Stimulated activated CD4-positive, alpha-beta T cell treated with anti-CD3 and anti-CD28 coated beads, Interleukin-15, amount 100 ng/mL, for 1 hour (primary cell): ENCODE measurements around the gene RAC2.

Source experiments
- DNase-seq, 2 donors: peaks; one replicate each; pipeline ENCODE4 v3.0.0-alpha.2; 2020; ENCODE audit warnings: low read depth in 1 of 2, low spot score in 1 of 2

RAC2 gene

DNA sequence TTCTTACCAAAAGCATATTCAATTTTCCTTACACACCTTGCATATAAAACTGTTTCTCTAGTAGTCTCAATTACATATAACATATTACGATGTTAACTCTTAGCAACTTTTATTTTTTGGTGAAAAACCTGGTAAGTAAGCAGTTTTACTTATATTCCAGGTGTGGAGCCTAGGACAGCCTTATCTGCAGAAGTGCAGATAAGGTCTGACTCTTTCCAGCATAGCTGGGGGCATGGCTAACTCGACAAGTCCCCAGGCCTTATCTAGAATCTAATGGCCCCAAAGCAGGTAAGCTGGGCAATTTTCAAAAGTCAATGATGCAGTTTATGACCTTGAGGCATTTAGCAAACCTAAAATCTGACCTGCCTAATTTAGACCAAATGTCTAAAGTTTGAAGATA, 51.9 kb downstream of the RAC2 start:
- DNase-seq = no peak

DNA sequence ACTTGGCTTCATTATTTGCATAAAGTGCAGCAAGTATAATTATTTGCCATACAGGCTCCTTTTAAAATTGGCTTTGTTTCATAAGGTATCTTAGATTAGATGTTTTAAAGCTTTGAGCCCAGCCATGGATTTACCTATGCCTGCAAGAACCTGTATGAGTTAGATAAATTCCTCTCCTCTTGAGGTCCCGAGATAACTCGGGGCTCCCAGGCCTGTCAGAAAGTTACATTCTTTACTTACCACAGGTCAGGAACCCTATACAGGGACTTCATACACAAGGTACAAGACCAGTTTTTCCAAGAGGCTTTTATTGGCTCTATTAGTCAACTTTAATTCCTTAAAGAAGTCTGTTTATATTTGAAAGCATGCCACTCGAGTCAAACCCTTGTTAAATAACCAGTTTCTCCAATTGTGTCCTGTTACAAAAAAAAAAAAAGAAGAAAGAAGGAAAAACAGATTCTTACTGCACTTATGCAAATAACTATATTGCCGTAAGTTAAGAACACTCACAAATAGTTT, 53.7 kb downstream of the RAC2 start:
- no peak for DNase-seq

DNA sequence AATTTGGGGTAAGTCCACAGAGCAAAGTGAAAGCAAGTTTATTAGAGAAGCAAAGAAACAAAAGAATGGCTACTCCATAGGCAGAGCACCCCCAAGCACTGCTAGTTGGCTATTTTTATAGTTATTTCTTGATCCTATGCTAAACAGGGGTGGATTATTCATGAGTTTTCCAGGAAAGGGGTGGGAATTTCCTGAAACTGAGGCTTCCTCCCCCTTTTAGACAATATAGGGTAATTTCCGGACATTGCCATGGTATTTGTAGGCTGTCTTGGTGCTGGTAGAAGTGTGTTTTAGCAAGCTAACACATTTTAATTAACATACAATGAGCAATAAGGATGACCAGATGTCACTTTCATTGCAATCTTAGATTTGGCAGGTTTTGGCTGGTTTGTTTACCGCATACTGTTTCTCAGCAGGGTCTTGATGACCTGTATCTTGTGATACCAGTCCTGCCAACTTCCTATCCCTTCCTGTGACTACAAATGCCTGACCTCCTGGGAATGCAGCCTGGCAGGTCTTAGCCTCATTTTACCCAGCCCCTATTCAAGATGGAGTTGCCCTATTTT, 55.1 kb downstream of the RAC2 start:
- no peak for DNase-seq

DNA sequence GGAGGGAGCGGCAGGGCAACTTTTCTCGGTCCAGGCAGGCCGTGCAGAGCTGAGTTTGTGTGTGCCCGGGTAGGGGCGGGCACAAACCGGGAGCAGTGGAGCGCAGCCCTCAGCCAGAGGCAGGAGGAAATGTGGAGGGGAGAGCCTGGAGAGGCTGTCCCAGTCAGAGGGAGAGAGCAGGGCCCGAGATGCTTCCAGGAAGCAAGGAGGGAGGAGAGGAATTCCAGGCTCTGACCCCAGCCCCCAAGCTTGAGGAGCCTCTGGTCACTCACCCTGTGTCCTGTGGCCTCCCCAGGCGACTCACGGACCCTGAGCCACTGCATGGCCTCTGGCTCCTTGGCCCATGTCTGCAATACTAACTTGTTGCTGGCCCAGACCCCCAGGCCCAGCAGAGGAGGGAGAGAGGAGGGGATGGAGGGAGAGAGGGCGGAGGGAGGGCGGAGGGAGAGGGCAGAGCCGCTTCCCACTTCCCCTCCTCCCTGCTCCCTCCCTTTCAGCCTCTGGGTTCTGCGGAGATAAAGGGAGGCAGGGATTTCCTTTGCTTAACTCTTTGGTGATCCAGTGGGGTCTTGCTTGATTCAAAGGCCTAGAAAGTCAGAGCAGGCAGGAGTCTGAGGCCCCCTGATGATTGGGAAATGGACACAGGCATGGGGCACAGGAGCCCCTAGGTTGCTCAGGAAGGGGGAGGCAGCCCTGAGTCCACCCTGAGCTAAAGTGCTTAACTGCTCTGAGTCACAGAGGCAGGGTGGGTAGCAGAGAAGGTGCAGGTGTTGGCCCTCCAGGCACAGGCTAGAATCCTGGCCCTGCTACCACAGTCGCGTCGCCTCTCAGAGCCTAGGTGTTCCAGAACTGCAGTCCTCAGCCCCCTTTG, 55.9 kb downstream of the RAC2 start, which contains the start of gene C1QTNF6:
Gene C1QTNF6 (minus strand): TSS at position 357 of the 871 bp plus-strand sequence. CDS start 34 bp downstream, at position 323.
- DNase-seq = no peak

DNA sequence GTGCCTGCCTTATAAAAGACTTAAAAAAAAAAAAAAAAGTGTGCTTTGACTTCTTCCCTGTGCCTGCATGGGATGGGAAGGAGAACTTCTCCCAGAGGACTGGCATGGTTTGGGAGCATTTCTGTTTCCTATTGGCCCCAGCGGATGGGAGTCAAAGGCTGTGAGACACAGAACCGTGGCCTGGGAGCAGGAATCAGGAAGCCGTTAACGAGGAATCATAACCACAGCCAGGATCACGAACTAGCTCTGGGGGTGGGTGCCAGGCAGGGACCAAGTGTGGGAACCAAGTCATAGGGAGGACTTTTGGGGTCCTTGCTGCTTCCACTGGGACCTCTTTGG, 56.5 kb downstream of the RAC2 start:
- DNase-seq = no peak

DNA sequence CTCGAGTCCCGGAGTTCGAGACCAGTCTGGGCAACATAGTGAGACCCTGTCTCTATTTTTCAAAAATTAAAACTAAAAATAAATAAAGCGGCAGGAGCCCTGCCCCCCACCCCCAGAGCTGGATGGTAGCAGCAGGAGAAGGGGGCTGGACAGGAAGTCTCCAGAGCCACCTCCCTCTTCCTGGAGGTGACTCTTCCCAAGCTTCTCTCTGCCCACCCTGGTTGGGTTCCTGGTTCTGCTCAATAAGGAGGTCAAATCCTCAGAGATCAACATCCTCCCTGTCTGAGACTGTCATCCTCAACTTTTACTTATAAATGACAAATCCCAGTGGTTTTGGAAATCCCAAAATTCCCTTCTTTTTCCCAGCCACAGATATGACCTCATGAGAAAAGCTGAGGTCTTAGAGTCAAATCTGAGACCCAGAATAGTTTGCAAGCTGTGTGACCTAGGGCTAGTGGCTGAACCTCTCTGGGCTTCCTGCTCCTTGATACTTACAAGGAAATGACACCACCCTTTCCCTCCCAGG, 57.0 kb downstream of the RAC2 start:
- no peak for DNase-seq

DNA sequence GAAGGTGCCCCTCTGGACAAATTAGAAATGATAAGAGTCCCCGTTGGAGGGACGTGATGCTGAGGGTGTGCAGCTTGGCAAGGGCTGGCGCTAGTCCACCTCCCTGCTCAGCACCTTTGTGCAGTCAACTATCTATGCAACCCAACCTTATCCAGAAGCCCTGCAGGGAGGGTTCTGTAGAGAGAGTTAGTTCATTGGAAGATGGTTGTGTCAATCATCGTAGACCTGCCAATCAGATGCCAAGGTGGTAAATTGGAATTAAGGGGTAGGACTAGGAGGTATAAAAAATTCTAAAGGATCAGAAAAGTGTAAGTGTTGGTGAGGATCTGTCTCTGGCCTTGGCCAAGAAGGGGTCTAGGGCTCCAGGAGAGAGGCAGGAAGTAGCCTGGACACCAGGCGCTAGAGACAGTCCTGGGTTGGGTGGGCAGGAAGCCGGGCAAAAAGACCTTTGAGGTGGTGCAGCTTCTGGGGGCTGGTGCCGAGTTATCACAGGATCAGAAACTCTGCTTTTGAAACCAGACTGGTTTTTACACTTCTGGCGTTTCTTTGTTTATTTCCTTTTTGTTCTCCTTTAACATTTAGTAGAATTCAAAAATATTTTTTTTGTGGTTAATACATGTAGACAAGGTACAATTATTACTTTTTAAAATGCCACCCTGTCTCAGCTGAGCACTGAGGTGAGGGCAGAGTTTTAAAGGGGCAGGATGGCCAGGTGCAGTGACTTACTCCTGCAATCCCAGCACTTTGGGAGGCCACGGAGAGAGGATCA, 57.7 kb downstream of the RAC2 start:
- DNase-seq = no peak

DNA sequence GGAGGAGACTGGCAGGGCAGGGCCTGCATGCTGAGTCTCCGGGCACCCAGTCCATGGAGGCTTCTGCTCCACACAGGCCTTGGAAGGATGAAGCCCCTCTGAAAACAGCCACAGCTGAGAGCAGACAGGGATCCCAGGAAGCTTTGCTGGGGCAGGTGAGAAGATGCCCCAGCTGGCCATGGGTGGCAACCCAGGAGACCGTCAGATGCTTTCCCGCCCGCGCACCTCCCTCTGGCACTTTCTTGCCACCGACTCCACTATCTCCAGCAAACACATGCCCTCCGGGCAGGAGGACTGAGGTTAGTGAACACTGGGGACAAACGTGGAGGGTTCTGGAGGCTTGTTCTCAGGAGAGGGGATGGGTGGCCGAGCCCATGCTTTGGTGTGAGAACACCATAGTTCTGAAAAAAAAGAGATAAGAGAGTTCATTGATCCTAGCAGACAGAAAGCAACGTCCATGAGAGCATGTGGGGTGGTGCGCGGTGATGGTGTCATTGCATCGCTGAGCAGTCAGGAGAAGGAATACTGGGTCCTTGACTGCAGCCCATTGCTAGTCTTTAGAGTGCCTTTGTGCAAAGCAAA, 58.3 kb downstream of the RAC2 start:
- no peak for DNase-seq

DNA sequence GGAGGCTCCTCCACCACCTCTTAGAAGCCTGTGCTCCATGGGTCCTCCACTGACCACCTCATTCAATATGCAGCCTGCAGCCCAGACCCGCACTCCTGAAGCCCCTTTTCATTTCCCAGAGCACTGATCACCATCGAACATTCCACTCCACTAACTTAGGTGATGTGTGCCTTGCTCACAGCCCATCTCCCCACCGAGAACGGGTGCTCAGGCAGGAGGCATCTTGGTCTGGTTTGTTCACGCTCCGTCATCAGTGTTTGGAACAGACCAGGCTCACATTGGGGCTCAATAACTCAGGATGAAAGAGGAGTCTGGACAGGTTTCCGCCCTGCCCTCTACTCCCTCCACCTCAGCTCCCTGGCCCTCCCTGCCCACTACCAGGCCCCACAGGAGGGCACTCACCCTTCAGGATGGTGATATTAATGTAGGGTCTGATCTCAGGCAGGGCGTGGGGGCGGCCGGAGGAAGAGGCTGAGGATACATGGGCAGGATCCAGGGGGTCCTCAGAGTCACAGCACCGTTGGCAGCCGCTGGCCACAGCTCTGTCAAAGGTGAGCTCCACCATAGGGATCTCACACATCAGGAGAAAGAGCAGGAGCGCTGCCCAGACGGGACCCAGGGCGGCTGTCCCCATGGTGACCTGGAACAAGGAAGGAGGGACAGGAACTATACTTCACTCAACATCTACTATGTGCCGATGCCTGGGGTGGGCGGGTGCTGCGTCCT, 59.1 kb downstream of the RAC2 start:
- no peak for DNase-seq

DNA sequence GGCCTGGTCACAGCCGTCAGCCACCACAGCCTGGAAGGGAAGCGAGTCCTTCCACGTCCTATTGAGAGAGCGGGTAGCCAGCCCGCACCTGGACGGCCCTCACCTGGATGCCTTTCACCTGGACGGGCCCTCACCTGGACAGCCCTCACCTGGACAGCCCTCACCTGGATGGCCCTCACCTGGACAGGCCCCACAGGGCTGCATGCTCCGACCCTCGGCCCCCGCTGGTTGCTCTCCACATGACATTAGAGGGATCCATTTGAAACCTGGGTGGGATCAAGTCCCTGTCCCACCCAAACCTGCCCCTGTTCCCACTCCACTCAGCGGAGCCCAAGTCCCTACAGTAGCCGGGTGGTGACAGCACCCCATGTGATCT, 59.7 kb downstream of the RAC2 start:
- DNase-seq = no peak

DNA sequence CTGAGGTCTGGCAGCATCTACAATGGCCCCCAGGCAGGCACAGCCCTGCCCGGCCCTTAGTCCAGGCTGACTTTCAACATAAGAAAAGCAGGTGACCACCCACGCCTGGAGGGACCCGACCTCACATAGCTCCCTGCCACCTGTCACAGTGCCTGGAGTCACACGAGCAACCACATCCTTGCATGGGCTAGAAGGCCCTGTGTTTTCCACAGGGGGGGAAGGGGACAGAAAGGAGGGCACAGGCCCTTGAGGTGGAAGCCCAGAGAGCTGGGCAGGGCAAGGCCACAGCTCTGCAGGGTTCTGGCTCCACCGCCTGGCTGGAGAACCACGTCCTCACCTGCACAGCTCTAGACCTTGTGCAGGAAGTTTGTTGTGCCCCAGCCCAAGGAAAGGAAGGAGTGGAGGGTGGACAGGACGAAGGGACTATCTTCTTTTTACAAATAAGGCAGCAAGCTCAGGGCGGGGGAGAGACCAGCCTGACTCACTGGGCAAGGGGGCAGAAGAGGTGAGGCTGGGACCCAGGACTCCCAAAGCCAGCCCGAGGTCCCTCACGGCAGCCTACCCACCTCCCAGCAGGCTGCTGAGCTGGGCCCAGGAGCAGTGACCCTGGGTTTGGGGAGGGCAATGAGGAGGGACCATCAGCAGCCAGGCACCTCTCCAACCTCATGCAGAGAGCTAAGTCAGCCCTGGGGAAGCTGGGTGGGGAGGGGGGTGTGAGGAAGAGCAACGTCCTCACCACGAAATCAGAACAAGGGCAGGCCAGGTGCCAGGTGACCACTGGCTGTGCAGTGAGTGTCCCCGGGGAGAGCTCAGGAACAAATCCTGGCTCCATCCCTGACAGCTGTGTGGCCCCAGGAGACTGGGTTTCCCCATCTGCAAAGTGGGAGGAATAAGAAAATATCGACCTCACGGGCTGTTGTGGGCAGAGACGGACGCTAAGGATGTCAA, 60.4 kb downstream of the RAC2 start:
- DNase-seq = no peak

DNA sequence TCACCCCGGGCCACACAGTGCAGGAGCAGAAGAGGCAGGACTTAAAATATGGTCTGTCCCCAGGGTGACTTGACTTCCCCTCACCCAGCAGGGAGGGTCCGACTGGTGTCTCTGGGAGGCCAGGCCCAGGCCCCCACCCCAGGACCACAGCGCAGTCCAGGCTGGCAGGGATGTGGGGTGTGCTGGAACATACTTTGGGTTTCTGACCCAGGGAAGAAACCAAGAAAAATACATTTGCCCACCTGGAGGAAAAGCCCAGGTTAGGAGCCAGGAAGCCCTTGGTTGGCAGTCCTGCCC, 61.2 kb downstream of the RAC2 start:
- DNase-seq = no peak

DNA sequence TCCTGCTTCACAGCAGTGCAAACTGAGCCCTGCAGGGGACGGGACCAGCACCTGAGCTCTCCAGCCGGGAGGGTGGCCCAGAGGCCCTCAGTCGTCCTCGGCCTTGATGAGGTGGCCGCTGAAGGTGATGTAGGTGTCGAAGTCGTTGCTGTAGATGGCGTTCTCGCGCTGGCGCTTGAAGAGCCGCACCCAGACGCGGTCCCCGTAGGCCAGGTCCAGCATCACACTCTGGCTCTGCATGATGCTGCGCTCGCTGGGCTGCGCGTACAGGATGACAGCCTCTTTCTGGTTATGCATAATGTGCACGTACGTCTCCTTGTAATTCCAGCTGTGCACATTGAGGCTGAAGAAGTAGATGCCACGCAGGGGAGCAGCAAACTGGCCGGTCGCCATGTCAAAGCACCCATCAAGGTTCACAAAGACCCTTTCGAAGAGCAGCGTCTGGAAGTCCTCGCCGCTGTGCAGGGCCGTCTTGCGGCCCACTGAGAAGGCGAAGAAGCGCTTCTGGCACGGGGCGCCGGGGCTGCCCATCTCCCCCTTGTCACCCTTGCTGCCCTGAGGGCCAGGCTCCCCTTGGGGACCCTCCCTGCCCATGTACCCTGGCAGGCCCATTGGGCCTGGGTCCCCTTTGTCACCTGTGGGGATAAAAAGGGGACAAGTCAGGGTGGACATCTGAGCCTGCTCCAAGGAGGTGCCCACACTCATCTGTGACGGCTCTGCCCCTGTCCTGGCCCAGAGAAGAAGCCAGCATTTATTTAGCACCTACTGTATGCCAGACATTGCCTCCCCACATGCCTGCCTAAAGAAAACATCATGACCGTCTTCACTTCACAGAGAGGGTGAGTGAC, 61.7 kb downstream of the RAC2 start:
- no peak for DNase-seq

DNA sequence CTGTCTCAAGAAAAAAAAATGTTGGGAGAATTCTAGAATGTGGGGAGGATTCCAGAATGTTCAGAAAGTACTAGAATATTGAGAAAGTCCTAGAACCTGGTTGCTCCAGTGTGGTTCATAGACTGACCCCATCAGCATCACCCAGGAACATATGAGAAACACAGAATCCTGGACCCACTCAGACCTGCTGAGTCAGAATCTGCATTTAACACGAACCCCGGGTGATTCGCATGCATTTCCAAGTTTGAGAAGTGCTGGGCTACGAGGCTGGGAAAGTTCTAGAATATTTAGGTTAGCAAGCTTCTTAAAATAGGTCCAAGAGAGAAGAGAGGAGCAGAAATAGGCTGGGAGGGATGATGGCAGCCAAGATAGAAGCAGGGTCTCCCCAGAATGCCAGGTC, 62.4 kb downstream of the RAC2 start:
- DNase-seq = no peak

DNA sequence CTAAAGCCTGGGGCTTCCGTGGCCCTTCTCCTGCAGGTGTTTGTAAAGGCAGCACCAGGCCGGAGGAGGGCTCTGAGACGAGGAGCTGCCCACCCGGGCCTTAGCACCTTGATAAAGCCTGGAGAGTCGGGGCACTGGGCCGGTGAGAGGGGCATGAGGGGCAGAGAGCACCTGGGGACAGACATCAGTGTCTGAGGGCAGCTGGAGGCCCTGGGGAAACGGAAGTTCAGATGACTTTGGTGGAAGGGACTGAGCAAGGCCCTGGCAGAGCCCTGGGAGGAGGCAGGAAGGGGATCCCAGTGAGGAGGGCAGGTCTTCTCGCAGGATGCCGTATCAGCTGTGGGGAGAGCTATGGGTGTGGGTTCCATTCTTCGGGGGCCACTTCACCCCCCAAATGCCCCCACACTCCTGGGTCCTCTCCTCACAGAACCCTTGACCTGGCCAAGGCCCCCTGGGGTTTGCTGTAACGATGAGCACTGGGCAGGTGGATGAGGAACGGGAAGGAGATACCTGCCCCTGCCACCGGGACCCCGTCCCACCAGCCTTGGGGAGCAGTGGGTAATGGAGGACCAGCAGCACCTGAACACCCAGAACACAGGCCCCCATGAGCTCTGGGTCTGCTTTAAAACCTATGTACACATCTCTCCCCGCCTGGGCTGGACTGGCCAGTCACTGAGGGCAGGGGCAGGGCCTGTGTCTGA, 63.4 kb downstream of the RAC2 start:
- no peak for DNase-seq

DNA sequence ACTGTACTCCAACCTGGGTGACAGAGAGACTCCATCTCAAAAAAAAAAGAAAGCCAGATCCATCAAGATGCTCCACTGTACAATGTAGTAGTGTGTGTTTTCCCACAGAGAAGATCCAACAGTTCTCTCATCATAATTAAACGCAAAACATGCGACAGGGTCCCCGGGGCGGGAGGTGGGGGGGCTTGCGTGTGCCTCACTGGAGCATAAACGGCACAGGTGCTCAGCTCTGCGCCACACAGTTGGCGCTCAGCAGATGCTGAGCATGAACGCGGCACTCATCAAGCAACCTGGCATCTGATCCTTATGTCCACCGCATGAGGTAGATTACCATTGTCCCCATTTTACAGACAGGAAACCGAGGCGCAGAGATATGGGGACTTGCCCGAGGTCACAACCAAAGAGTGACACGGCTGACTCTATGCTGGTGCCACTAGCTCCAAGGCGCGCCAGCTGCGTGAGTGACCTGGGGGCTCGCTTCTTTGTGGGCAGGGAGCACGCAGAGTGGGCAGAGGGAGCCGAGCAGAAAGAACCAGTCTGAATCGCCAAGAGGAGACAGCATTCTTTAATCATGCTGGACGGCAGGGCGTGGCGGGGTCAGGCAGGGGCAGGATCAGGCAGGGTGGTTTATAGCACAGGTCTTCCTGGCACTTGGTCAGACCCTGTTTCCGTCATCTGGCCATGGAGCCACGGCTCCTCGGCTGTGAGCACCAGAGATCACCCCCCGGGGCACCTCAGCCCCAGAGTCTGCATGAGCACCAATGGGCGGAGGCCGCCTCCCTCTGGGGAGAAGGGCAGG, 64.2 kb downstream of the RAC2 start:
- no peak for DNase-seq

DNA sequence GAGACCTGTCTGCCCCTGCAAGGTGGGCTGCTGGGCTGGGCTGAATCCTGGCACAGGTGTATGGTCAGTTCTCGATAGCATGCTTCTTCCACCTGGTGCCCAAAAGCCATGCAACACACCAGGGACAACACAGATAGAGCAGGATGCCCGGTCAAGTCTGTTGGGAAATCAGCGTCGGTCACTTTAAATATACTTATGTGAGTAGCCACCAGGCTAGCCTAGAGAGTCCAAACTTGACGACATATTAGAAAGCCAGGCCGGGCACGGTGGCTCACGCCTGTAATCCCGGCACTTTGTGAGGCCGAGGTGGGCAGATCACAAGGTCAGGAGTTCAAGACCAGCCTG, 65.0 kb downstream of the RAC2 start:
- DNase-seq = no peak
